Psoas muscle (tissue), 8 donors: ENCODE data around the gene ZNF747. TPM values are rescaled to one million over a fixed set of nuclear protein-coding genes. Genes with fewer than 3 reads are reported as not detected.

Experiments used
- ATAC-seq, 4 donors: fragments of 200-7000 bp; cut with Tn5 transposase; one replicate each; pipeline ENCODE4 v1.9.1; 2020; ENCODE audit warnings: moderate library complexity in 3 of 4, mild to moderate bottlenecking in 2 of 4
- DNase-seq, 2 donors: peaks; one replicate each; pipeline ENCODE4 v3.0.0-alpha.2; 2020
- H3K27ac ChIP-seq: fragments of 200-600 bp; one replicate; pipeline ENCODE4 v1.8.0; 2022
- H3K27me3 ChIP-seq, 3 donors: fragments of 200-600 bp in 1 of 3; one replicate each; pipeline versions ENCODE4 v1.6.1 to v1.8.0; 2013 to 2022; ENCODE audit warnings: low read length in 2 of 3, mild to moderate bottlenecking in 2 of 3, moderate library complexity in 1 of 3; ENCODE audit not compliant: insufficient read depth in 3 of 3
- H3K36me3 ChIP-seq, 2 donors: fragments of 200-600 bp in 1 of 2; one replicate each; pipeline versions ENCODE4 v1.6.1 to v1.8.0; 2013 to 2022; ENCODE audit warnings: low read depth in 1 of 2, mild to moderate bottlenecking in 1 of 2, moderate library complexity in 1 of 2; ENCODE audit not compliant: insufficient read depth in 1 of 2
- H3K4me1 ChIP-seq: fragments of 200-600 bp; one replicate; pipeline ENCODE4 v1.8.0; 2022
- H3K4me3 ChIP-seq: fragments of 200-600 bp; one replicate; pipeline ENCODE4 v1.8.0; 2022; ENCODE audit warnings: mild to moderate bottlenecking
- H3K9me3 ChIP-seq: fragments of 200-600 bp; one replicate; pipeline ENCODE4 v1.8.0; 2022
- WGBS, 3 donors: extraction: QIAGEN DNeasy Blood & Tissue Kit; methylation state at CpG; one replicate each; pipeline versions ENCODE4 v1.1.6 to v1.1.7; 2013; 5-methylcytosine and 5-hydroxymethylcytosine counted together
- intact Hi-C, 2 donors: fragments of 100-400 bp; cut with DNase I; formaldehyde crosslinking; loops; one replicate each; pipeline versions ENCODE4 v1.11.0 to v1.14.2; 2022
- polyA plus RNA-seq, 3 donors: library from polyadenylated mRNA; stranded (reverse); fragments of 200-250 nt; gene quantifications; one replicate each; pipeline ENCODE4 v1.2.3, GENCODE V29; 2013
- total RNA-seq, 4 donors: library from RNA; stranded (reverse); fragmentation: NEBNext Ultra II Directional in 2 of 4; extraction: Animal tissue kit (Norgen Biotek cat#: 25700) in 2 of 4; gene quantifications; one replicate each; pipeline versions ENCODE4 v1.2.1 to v1.2.4, GENCODE V29; 2021 to 2023
- TF ChIP-seq, protein P1 (sequence below): fragments of 200-600 bp; IDR thresholded peaks from one replicate; pipeline ENCODE4 v1.8.0; 2022; ENCODE audit warnings: antibody characterized with exemption
- donor health status: healthy with polysubstance abuse.
- donor health status: DM: no; HTN: no; CAD: no; lungs with moderate emphysema.
- donor health status: Bipolar disorder and iron deficiency.
- donor health status: healthy.
- donor health status: DM: yes; HTN: yes; CAD: no.
- donor health status: DM: no; HTN: no; CAD: no.
- donor health status: DM: no; HTN: no; CAD: no.
- donor health status: DM: yes; HTN: yes; CAD: no.

Gene ZNF747
- total and polyA plus RNA-seq, 7 donors: 6.4 to 16.4 (median 7.9) TPM

DNA sequence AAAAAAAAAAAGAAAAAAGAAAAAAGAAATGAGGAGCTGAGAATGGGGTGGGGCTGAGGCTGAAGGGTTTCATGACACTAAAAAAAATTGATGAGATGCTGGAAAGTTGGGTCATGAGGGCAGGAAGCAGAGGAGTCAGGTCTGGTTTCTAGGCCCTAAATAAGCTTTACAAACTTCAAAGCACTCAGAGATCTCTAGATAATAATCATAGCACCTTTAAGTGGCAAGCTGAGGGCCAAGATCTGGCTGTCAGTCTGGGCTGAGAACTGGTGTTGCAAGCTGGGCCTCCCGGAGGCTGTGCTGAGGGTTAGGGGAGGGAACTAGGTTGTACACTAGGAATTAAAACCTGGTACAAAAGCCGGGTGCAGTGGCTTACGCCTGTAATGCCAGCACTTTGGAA lies 17.1 kb upstream of the ZNF747 start:
- WGBS, 3 donors: 34 to 61% (median 55%) methylated on average over 3 of the region's 3 CpGs
- peak overlapping the region; percentile 41 for H3K27ac ChIP-seq
- peaks cover 0 to 30% of the 10 kb centered on the region in 2 donors for H3K36me3 ChIP-seq
- TF ChIP-seq, protein P1, sequence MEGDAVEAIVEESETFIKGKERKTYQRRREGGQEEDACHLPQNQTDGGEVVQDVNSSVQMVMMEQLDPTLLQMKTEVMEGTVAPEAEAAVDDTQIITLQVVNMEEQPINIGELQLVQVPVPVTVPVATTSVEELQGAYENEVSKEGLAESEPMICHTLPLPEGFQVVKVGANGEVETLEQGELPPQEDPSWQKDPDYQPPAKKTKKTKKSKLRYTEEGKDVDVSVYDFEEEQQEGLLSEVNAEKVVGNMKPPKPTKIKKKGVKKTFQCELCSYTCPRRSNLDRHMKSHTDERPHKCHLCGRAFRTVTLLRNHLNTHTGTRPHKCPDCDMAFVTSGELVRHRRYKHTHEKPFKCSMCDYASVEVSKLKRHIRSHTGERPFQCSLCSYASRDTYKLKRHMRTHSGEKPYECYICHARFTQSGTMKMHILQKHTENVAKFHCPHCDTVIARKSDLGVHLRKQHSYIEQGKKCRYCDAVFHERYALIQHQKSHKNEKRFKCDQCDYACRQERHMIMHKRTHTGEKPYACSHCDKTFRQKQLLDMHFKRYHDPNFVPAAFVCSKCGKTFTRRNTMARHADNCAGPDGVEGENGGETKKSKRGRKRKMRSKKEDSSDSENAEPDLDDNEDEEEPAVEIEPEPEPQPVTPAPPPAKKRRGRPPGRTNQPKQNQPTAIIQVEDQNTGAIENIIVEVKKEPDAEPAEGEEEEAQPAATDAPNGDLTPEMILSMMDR: no peak
- DNase-seq (no peak), ATAC-seq (no peak)
- no peak overlapping the region for H3K4me3 ChIP-seq
- no peaks in the 10 kb centered on the region for H3K9me3 ChIP-seq
- peaks cover 30% of the 10 kb centered on the region for H3K4me1 ChIP-seq
- no peaks in the 10 kb centered on the region for H3K27me3 ChIP-seq
- intact Hi-C loops: no loop called here

DNA sequence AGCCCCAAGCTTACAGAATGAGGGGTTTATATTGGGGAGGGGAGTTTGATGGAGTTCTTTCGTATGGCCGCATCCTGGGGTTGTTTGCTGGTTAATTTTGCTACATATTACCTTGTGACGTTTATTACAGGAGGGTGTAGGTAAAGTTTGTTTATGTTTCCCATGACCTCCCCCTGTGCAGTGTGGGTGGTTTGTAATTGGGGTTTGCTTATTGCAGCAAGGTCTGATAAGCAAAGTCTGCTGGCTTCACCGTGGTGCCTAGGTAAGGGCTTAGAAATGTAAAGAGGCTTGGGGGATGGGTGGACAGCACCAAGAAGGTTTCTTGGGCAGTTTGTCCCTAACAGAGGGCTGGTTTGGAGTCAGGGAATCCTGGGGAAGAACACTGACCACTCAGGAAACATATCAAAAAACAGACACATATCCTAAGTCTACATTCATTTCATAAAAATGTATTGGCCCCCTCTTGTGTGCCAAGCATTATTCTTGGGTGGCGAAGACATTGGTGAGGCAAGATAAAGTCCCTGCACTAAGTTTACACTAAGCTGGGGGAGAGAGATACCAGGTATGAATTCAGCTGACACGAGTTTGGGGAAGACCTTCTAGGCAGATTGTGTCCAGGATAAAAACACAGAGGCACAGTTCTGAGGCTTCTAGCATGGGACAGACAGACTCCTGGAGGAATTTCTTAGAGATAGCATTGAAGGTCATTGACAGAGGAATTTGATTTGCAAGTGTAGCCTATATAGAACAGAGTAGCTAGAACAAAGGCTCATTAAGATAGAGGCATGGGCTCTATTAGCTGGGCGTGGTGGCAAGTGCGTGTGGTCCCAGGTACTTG lies 14.0 kb upstream of the ZNF747 start:
- DNase-seq (no peak), ATAC-seq (peak in 1 of 4 donors; percentile 9)
- intact Hi-C loops: no loop called here
- Histone ChIP-seq H3K9me3 (no peaks in the 10 kb centered on the region), H3K4me3 (no peak overlapping the region), H3K36me3 (peaks cover 0 to 10% of the 10 kb centered on the region in 2 donors), H3K27me3 (no peaks in the 10 kb centered on the region), H3K27ac (no peak overlapping the region), H3K4me1 (peaks cover 10% of the 10 kb centered on the region)
- WGBS, 3 donors: 81 to 83% (median 83%) methylated on average over 8 of the region's 8 CpGs
- TF ChIP-seq, protein P1: no peak

DNA sequence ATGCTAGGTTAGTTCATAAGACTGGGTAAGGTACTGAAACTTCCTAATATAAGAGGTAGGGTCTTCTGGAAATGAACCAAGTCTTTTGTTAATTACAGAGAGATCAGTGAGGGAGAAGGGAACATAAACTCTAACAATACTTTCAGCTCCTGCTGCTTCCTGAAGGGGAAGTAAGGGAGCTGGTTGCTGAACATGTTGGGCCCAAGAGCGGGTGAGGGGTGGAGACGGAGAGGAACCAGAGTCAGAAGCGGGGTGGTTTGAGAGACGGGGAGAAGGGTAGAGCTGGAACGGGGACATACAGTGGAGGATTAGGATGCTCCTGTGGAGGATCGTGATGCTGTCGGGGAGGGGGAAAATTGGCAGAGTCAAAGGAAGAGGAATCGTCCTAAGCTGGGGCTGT lies 11.5 kb upstream of the ZNF747 start:
- peaks cover 5% of the 10 kb centered on the region for H3K4me1 ChIP-seq
- intact Hi-C loops: no loop called here
- TF ChIP-seq, protein P1: no peak
- no peak overlapping the region for H3K4me3 ChIP-seq
- ATAC-seq (no peak), DNase-seq (no peak)
- H3K9me3 ChIP-seq: no peaks in the 10 kb centered on the region
- WGBS, 3 donors: 68 to 81% (median 75%) methylated on average over 8 of the region's 8 CpGs
- H3K27me3 ChIP-seq: no peaks in the 10 kb centered on the region
- H3K36me3 ChIP-seq: no peaks in the 10 kb centered on the region
- no peak overlapping the region for H3K27ac ChIP-seq

DNA sequence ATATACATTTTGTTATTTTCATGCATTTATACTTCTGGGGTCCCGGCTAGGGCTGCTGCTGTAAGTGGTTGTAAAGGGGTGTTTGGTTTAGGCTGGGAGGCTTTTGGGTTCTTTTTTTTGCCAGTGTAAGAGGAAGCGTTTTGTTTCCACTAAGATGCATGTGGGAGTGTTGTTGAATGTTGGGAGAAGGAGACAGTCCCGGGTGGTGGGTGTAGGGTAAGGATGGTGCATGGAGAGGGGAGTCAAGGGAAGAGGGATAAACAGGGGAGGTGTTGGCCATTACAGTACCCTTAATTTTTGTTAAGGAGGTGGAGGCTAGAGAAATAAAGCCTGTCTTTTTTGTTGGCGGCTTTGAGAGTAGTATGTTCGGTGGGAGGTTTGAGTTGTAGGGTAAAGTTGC lies 8.4 kb upstream of the ZNF747 start:
- TF ChIP-seq, protein P1: no peak
- H3K4me3 ChIP-seq: no peak overlapping the region
- no peak overlapping the region for H3K27ac ChIP-seq
- 67 to 78% (median 70%) methylated on average over 5 of the region's 5 CpGs for WGBS, 3 donors
- no peaks in the 10 kb centered on the region for H3K36me3 ChIP-seq
- H3K9me3 ChIP-seq: no peaks in the 10 kb centered on the region
- intact Hi-C loops: no loop called here
- DNase-seq (no peak), ATAC-seq (no peak)
- no peaks in the 10 kb centered on the region for H3K27me3 ChIP-seq
- no peaks in the 10 kb centered on the region for H3K4me1 ChIP-seq
